Measurements from ENCODE around the gene MSX1. TPM values are rescaled to one million over a fixed set of nuclear protein-coding genes. Genes with fewer than 3 reads are reported as not detected.

The MSX1 gene
- total RNA-seq, 2 donors from 2014 or later = 1.4 to 2.9 TPM

DNA sequence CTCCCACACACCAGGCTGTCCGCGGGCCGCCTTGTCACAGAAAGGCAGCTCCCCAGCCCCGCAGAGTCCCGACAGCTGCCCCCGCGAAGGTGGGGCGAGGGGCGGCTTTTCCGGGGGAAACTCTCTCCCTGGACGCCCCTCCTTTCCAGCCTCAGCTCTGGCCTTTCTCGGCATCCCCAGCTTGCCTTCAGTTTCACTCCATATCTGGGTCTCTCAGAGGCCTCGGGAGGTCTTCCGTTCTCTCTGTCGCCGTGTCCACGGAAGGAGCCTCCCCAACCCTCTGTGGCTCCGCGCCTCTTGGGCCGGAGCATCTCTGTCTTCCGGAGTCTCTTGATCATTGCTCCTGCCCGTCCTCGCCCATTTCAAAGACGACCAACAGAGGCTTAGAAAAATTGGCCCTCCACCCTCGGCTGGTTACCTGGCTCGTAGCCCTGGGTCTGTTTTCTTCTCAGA is 6.1 kb upstream of the MSX1 start:
- Histone ChIP-seq H3K27me3 (peaks cover 46 to 47% of the 10 kb centered on the region in 2 donors), H3K36me3 (no peaks in the 10 kb centered on the region), H3K9me3 (no peaks in the 10 kb centered on the region), H3K27ac (peak overlapping the region in 1 of 2 donors; percentile 39), H3K4me1 (peaks cover 0 to 46% of the 10 kb centered on the region in 2 donors), H3K4me3 (peak overlapping the region in 1 of 2 donors; percentile 44)
- TF ChIP-seq, protein P1, sequence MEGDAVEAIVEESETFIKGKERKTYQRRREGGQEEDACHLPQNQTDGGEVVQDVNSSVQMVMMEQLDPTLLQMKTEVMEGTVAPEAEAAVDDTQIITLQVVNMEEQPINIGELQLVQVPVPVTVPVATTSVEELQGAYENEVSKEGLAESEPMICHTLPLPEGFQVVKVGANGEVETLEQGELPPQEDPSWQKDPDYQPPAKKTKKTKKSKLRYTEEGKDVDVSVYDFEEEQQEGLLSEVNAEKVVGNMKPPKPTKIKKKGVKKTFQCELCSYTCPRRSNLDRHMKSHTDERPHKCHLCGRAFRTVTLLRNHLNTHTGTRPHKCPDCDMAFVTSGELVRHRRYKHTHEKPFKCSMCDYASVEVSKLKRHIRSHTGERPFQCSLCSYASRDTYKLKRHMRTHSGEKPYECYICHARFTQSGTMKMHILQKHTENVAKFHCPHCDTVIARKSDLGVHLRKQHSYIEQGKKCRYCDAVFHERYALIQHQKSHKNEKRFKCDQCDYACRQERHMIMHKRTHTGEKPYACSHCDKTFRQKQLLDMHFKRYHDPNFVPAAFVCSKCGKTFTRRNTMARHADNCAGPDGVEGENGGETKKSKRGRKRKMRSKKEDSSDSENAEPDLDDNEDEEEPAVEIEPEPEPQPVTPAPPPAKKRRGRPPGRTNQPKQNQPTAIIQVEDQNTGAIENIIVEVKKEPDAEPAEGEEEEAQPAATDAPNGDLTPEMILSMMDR (IDR thresholded peaks at IDR 0.05) = no peak
- DNase-seq (ENCODE audit: low spot score) = no peak

DNA sequence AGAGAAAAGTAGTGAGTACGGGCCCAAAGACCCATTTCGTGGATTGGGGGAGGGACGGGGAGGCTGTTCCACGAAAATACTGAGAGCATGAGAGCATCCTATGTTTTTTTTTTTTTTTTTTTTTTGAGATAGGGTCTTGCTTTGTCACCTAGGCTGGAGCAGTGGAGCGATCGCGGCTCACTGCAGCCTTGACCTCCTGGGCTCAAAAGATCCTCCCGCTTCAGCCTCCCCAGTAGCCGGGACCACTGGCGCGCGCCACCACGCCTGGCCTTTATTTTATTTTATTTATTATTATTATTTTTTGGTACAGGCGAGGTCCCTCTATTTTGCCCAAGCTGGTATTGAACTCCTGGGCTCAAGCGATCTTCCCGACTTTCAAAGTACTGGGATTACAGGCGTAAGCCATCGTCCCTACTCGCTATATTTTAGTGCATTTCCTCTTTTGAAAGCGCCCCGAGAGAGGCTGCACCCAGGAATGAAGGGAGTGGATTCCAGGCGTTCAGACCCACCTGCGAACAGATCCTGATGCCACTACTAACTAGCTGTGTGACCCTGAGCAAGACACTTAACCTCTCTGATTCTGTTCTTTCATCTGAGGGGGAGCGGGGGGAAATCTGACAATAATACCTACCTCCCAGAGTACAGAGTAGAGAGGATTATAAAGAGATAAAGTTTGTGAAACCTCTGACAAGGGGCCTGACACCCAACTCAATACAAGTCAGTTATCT is 5.4 kb upstream of the MSX1 start:
- DNase-seq (ENCODE audit: low spot score) = no peak
- Histone ChIP-seq H3K4me1 (peaks cover 0 to 52% of the 10 kb centered on the region in 2 donors), H3K9me3 (no peaks in the 10 kb centered on the region), H3K27ac (no peak overlapping the region), H3K27me3 (peaks cover 51% of the 10 kb centered on the region in 2 donors), H3K36me3 (no peaks in the 10 kb centered on the region), H3K4me3 (no peak overlapping the region)
- TF ChIP-seq, protein P1 (IDR thresholded peaks at IDR 0.05) = no peak

DNA sequence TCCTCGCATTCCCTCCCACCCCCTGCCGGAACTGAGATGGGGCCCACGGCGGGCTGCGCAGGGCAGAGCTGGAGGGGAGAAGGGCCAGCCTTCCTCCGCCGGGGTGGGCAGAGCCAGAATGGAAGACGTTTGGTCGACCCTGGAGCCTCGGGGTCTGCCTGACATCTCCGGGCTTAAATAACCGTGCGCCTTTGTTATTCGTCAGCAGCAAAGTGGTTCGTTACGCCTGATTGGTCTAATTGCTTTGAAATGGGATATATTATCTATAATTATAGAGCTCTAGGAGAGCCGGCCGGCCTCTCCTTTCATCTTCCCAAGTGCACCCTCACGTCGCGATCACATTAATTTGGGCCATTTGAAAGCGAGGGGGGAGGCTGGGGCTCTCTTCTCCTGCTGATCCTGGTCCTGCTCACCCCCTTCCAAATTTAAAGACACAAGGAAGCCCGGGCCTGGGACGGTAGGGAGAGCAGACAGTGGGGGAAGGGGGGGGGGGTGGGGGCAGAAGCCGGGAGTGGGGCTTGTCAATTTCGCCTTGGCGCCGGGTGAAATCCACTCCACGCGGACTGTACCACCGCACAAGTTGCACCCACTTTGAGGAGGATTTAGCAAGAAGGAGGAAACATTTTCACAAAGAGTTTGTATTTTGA is 4.7 kb upstream of the MSX1 start:
- Histone ChIP-seq H3K4me1 (peaks cover 0 to 54% of the 10 kb centered on the region in 2 donors), H3K36me3 (no peaks in the 10 kb centered on the region), H3K9me3 (no peaks in the 10 kb centered on the region), H3K27ac (no peak overlapping the region), H3K4me3 (no peak overlapping the region), H3K27me3 (peaks cover 51% of the 10 kb centered on the region in 2 donors)
- TF ChIP-seq, protein P1 (IDR thresholded peaks at IDR 0.05) = no peak
- DNase-seq (ENCODE audit: low spot score) = no peak

DNA sequence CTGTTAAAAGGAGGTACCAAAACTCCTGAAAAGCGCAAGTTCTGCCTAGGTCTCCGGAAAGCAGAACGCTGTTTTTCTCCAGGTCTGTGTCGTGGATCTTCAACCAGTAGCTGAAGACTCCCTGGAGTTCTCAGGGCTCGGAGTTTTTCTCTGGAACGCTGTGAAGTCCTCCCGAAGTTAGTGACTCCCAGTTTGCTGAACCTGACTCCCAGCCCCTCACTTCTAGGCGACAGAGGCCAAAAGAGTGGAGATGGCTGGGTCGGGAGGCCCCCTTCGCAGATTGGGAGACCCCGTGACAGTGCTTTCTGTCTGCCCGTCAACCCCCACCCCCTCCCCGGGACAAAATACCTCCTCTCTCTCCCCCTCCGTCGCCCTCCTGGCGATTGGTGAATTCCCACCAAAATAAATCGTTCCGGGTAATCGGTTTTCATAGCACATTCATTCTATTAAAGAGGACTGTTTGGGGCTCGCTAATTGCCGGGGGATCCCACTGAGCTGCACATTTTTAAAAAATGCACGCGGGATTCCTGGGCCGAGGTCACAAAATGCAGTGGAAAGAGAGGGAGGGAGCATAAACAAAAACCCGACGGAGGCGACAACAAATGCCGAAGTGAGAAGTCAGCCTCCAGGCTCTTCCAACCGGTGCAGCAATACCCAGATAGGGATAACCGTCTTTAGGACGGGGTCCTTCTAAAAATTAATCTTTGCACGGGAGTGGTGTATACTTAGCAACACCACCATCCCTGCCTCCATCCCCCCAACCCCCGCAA is 4.0 kb upstream of the MSX1 start:
- Histone ChIP-seq H3K27me3 (peaks cover 51 to 58% of the 10 kb centered on the region in 2 donors), H3K4me3 (no peak overlapping the region), H3K27ac (no peak overlapping the region), H3K4me1 (peaks cover 0 to 62% of the 10 kb centered on the region in 2 donors), H3K9me3 (no peaks in the 10 kb centered on the region), H3K36me3 (no peaks in the 10 kb centered on the region)
- DNase-seq (ENCODE audit: low spot score) = no peak
- TF ChIP-seq, protein P1 (IDR thresholded peaks at IDR 0.05) = no peak

DNA sequence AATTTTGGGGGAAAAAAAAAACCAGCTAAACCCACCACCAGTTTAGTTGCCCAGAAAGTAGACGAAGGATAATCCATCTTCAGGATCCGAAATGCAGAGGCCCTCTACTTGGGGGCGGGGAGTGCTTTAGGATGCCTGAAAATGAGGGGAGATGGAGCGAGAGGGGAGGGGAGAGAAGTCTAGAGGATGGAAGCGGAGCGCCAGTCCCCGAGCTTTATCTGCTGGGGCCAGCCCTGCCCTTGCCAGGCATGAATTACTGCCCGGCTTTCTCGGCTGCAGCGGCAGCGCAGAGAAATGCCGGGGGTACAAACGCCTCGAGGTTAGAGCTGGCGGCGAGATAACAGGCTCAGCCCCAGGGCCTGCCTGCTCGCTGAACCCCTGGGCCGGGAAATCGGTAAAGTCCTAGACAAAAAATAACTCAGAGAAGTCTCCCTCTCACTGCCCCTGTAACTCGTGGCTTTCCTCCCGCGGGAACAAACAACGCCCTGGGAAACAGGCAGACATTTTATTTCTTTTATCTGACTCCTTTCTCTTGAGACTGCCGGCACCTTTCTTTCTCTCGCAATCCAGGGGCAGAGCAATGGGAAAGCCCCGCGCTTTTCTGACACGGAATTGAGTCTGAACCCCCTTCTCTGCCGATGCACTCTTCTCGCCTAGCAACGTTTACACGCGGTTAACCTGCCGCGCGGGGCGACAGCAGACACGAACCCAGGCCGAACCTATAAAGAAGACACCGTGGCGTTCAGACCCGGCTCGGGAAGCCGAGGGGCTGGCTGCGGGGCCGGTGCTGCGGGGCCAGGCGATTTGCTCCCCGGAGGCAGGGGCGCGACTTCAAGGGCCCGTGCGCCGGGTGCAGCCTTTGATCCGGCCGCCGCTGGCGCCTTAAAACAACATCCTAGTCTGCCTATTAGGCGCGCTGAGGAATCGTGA is 3.1 kb upstream of the MSX1 start:
- H3K4me3 ChIP-seq = peak overlapping the region in 1 of 2 donors; percentile 36
- H3K36me3 ChIP-seq = no peaks in the 10 kb centered on the region
- H3K27me3 ChIP-seq = peaks cover 54 to 65% of the 10 kb centered on the region in 2 donors
- H3K27ac ChIP-seq = no peak overlapping the region
- H3K9me3 ChIP-seq = no peaks in the 10 kb centered on the region
- TF ChIP-seq, protein P1 (IDR thresholded peaks at IDR 0.05) = no peak
- peaks cover 0 to 70% of the 10 kb centered on the region in 2 donors for H3K4me1 ChIP-seq
- DNase-seq (ENCODE audit: low spot score) = no peak
